Lower lobe of right lung (tissue), 2 donors: ENCODE data around the gene KLF13. TPM values are rescaled to one million over a fixed set of nuclear protein-coding genes. Genes with fewer than 3 reads are reported as not detected.
A peak's percentile ranks its signal among the peaks of the same experiment; 100 is the strongest.

ENCODE experiments used
- ATAC-seq, 2 donors: fragments of 200-7000 bp; cut with Tn5 transposase; one replicate each; pipeline ENCODE4 v1.9.1; 2020 to 2022; ENCODE audit warnings: mild to moderate bottlenecking in 2 of 2, moderate library complexity in 2 of 2
- DNase-seq: peaks from one replicate; pipeline ENCODE4 v3.0.0-alpha.2; 2020
- H3K27ac ChIP-seq: fragments of 200-600 bp; one replicate; pipeline ENCODE4 v1.8.0; 2022
- H3K27me3 ChIP-seq: fragments of 200-600 bp; one replicate; pipeline ENCODE4 v1.8.0; 2022; ENCODE audit warnings: low read depth
- H3K36me3 ChIP-seq: fragments of 200-600 bp; one replicate; pipeline ENCODE4 v1.8.0; 2022; ENCODE audit warnings: mild to moderate bottlenecking
- H3K4me1 ChIP-seq: fragments of 200-600 bp; one replicate; pipeline ENCODE4 v1.8.0; 2022
- H3K4me3 ChIP-seq: fragments of 200-600 bp; one replicate; pipeline ENCODE4 v1.8.0; 2022; ENCODE audit warnings: mild to moderate bottlenecking
- H3K9me3 ChIP-seq: fragments of 200-600 bp; one replicate; pipeline ENCODE4 v1.8.0; 2022
- intact Hi-C: fragments of 100-400 bp; cut with DNase I; formaldehyde crosslinking; loops from one replicate; pipeline ENCODE4 v1.11.0; 2022
- total RNA-seq: library from RNA; stranded (reverse); fragmentation: NEBNext Ultra II Directional; extraction: Animal tissue kit (Norgen Biotek cat#: 25700); gene quantifications from one replicate; pipeline ENCODE4 v1.2.1, GENCODE V29; 2021
- TF ChIP-seq, protein P1 (sequence below): fragments of 200-600 bp; IDR thresholded peaks from one replicate; pipeline ENCODE4 v1.8.0; 2022; ENCODE audit warnings: antibody characterized with exemption, mild to moderate bottlenecking
- donor health status: DM: no; HTN: yes; CAD: no; lungs with severe emphysema.

Gene KLF13
- total RNA-seq, 1 donor from 2014 or later = 178 TPM

DNA sequence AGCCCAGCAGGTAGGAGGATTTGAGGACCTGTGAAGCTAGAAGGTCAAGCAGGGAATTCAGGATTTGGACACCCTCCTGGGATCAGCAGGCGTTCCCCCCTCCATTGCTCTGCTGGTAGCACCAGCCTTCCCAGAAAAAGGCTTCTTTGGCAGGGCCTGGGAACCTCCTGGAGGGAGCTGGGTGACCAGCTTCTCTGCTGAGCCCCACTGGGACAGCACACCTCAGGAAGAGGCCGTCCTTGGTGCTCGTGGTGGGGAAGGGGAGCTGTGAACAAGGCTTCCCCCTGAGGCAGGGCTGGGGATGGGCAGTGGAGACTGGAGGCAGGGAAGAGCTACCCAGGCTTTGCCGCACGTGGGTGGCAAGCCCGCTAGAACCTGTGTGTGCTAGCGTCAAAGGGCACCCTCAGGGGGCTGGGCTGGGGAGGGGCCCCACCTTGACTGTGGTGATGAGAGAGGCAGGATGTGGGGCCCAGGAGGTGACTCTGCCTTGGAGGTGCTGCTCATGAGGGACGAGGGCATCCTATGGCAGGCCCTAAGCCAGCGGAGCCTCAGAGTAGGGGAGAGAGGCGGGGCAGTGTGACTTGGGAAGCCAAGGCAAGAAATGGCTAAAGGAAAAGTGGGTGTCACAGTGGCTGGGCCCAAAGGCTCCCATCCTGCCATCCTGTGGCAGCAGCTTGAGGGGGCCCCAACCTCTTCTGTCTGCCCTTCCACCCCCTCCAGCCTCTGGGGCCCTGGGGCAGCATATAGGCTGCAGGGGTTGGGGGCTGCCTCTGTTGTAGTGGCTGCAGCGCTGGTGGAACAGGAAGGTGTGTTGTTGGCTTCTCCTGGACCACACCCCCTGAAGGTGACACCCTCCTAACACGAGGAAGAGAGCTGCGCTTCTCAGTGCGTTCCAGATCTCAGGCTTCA is 20.7 kb downstream of the KLF13 start:
- TF ChIP-seq, protein P1, sequence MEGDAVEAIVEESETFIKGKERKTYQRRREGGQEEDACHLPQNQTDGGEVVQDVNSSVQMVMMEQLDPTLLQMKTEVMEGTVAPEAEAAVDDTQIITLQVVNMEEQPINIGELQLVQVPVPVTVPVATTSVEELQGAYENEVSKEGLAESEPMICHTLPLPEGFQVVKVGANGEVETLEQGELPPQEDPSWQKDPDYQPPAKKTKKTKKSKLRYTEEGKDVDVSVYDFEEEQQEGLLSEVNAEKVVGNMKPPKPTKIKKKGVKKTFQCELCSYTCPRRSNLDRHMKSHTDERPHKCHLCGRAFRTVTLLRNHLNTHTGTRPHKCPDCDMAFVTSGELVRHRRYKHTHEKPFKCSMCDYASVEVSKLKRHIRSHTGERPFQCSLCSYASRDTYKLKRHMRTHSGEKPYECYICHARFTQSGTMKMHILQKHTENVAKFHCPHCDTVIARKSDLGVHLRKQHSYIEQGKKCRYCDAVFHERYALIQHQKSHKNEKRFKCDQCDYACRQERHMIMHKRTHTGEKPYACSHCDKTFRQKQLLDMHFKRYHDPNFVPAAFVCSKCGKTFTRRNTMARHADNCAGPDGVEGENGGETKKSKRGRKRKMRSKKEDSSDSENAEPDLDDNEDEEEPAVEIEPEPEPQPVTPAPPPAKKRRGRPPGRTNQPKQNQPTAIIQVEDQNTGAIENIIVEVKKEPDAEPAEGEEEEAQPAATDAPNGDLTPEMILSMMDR = no peak
- intact Hi-C loops = no loop called here
- H3K4me1 ChIP-seq = peaks cover 100% of the 10 kb centered on the region
- peak overlapping the region; percentile 44 for H3K4me3 ChIP-seq
- DNase-seq (peak; percentile 49), ATAC-seq (peak in 1 of 2 donors; percentile 1)
- no peaks in the 10 kb centered on the region for H3K27me3 ChIP-seq
- H3K9me3 ChIP-seq = no peaks in the 10 kb centered on the region
- peak overlapping the region; percentile 88 for H3K27ac ChIP-seq
- H3K36me3 ChIP-seq = peaks cover 28% of the 10 kb centered on the region

DNA sequence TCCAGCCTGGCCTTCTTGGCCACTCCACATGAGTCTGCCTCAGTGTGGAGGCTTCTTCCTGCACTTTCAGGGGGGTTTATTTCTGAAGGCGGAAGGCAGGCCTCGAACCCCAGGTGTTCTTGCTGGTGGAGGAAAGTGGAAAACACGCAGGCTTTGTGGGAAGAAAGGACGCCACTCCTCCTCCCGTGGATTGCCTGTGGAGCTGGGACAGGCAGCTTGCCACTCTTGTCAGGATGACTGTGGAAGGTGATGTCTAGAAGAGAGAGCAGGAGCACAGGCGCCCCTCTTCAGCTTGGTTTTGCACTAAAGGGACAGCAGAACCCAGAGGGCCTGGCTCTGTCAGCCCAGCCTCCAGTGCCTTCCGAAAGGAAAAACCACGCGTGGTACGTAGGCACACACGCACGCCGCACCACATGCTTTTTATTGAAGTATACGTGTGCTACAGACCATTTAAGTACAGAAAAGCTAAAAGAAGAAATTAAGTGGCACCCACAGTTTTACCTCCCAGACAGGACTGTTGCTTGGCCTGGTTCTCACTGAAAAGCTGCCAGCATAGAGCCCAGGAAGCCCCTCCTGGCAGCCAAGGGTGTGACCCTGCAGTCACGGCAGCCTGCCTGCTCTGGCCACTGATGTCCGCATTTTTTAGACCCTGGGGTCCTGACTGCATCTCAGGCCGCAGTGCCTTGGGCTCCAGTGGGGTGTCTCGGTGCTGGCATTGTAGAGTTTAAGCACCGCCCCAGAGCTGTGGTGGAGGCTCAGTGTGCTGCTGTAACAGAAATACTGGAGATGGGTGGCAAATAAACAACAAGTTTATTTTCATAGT is 21.6 kb downstream of the KLF13 start:
- TF ChIP-seq, protein P1 = no peak
- ATAC-seq (no peak), DNase-seq (no peak)
- Histone ChIP-seq H3K36me3 (peaks cover 28% of the 10 kb centered on the region), H3K27me3 (no peaks in the 10 kb centered on the region), H3K4me1 (peaks cover 100% of the 10 kb centered on the region), H3K4me3 (no peak overlapping the region), H3K9me3 (no peaks in the 10 kb centered on the region), H3K27ac (peak overlapping the region; percentile 88)
- intact Hi-C loops = no loop called here

DNA sequence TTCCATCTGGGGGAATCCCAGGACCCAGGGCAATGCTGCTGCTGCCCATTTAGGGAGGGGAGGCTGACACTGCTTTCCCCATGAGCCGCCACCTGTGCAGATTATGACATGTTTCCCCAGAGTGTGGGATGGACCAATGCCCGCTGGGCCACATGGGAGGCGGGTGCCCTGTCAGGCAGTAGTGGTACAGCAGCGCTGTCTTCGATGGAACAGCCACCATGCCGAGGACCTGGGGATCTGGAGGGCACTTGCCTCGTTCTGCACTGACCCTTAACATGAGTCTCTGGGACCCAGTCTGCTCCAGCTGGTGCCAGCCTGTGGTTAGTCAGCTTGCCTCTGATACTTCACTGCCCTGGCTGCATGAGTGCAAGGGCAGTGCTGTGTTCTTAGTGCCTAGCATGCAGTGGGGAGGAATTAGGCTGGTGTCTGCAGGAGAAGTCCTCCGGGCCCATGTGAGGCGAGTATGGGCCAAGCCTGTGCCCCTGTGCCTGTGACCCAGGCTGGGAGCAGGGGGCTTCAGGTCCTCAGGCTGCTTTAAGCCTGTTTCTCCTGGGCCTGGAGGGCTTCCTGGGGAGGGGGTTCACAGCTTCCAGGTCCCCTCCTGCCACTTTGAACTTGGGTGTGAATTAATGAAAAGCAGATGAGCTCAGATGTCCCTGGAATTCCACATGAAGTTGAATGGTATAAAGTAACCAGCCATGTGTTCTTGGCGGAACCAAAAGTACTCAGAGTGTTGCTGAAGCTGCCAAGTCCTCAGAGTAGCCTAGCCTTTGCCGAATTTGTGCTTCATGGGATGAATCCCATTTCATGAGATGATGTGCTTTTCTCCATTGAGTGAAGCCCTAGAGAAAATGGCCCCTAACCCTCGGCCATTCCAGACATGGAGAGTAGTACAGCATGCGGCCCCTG is 22.9 kb downstream of the KLF13 start:
- DNase-seq = peak; percentile 42
- Histone ChIP-seq H3K27ac (no peak overlapping the region), H3K36me3 (peaks cover 28% of the 10 kb centered on the region), H3K9me3 (no peaks in the 10 kb centered on the region), H3K4me1 (peaks cover 100% of the 10 kb centered on the region), H3K4me3 (no peak overlapping the region), H3K27me3 (no peaks in the 10 kb centered on the region)
- no peak for ATAC-seq
- intact Hi-C loops = no loop called here
- TF ChIP-seq, protein P1 = no peak

DNA sequence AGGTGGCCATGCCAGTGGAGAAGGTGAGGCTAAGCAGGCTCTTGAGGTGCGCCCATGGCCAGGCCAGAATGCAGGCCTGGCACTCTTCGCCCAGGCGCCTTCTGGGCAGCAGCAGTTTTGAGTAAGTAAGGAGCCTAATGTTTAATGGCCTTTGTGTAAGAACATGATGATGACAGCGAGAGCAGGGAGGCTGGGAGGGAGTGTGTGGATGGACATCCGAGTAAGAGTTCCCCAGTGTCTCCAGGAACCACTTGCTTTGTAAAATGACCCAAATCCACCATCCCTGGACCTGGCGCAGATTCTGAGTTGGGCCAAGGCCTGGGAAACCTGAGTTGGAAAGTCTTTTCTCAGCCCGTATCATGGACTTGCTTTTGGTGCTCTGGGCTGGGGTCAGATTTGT is 24.1 kb downstream of the KLF13 start:
- H3K4me1 ChIP-seq = peaks cover 100% of the 10 kb centered on the region
- ATAC-seq = no peak
- intact Hi-C loops = no loop called here
- H3K36me3 ChIP-seq = peaks cover 36% of the 10 kb centered on the region
- no peaks in the 10 kb centered on the region for H3K27me3 ChIP-seq
- DNase-seq = no peak
- H3K9me3 ChIP-seq = no peaks in the 10 kb centered on the region
- TF ChIP-seq, protein P1 = no peak
- H3K4me3 ChIP-seq = no peak overlapping the region
- H3K27ac ChIP-seq = peak overlapping the region; percentile 7

GRCh38 chr15:31352339-31352751 is 25.7 kb downstream of the KLF13 start:
- H3K27ac ChIP-seq = peak overlapping the region; percentile 86
- ATAC-seq = peak; percentile 49 to 51
- DNase-seq = peak; percentile 64

More at GRCh38 chr15:31352339-31352751, 25.7 kb downstream of the KLF13 start:
- H3K9me3 ChIP-seq = no peaks in the 10 kb centered on the region
- H3K4me3 ChIP-seq = no peak overlapping the region
- TF ChIP-seq, protein P1 = no peak
- no peaks in the 10 kb centered on the region for H3K27me3 ChIP-seq
- H3K4me1 ChIP-seq = peaks cover 100% of the 10 kb centered on the region
- intact Hi-C loops = no loop called here
- H3K36me3 ChIP-seq = peaks cover 26% of the 10 kb centered on the region
